ENCODE measurements around the gene TUBGCP3. TPM values are rescaled to one million over a fixed set of nuclear protein-coding genes. Genes with fewer than 3 reads are reported as not detected.

The TUBGCP3 gene
- total RNA-seq, 1 donor from 2014 or later = 16.3 TPM

- TF ChIP-seq CTCF (IDR thresholded peaks at IDR 0.05) = no peak
- Mint-ChIP-seq H3K27ac (ENCODE audit: unreplicated experiment) (peak overlapping the region; percentile 85), H3K36me3 (ENCODE audit: low read depth) (peaks cover 9% of the 10 kb centered on the region), H3K9me3 (ENCODE audit: low read depth) (no peaks in the 10 kb centered on the region), H3K4me3 (ENCODE audit: unreplicated experiment) (no peak overlapping the region), H3K4me1 (ENCODE audit: low read depth) (peaks cover 19% of the 10 kb centered on the region), H3K27me3 (ENCODE audit: low read depth) (no peaks in the 10 kb centered on the region)
- no peak for DNase-seq (ENCODE audit: low spot score)
Measured at GRCh38 chr13:112567161-112567862, 20.6 kb downstream of the TUBGCP3 start.

- no peak for TF ChIP-seq CTCF (IDR thresholded peaks at IDR 0.05)
- no peaks in the 10 kb centered on the region for H3K27me3 Mint-ChIP-seq (ENCODE audit: low read depth)
- DNase-seq (ENCODE audit: low spot score) = no peak
- no peak overlapping the region for H3K27ac Mint-ChIP-seq (ENCODE audit: unreplicated experiment)
- H3K4me1 Mint-ChIP-seq (ENCODE audit: low read depth) = peaks cover 12% of the 10 kb centered on the region
- H3K4me3 Mint-ChIP-seq (ENCODE audit: unreplicated experiment) = no peak overlapping the region
- H3K36me3 Mint-ChIP-seq (ENCODE audit: low read depth) = peaks cover 17% of the 10 kb centered on the region
- H3K9me3 Mint-ChIP-seq (ENCODE audit: low read depth) = no peaks in the 10 kb centered on the region
Measured at GRCh38 chr13:112562786-112563383, 25.1 kb downstream of the TUBGCP3 start.

GRCh38 chr13:112562254-112562653, 25.7 kb downstream of the TUBGCP3 start:
- H3K9me3 Mint-ChIP-seq (ENCODE audit: low read depth) = no peaks in the 10 kb centered on the region
- no peak overlapping the region for H3K27ac Mint-ChIP-seq (ENCODE audit: unreplicated experiment)
- H3K4me3 Mint-ChIP-seq (ENCODE audit: unreplicated experiment) = no peak overlapping the region
- DNase-seq (ENCODE audit: low spot score) = no peak
- H3K36me3 Mint-ChIP-seq (ENCODE audit: low read depth) = peaks cover 20% of the 10 kb centered on the region
- no peak for TF ChIP-seq CTCF (IDR thresholded peaks at IDR 0.05)
- peaks cover 7% of the 10 kb centered on the region for H3K4me1 Mint-ChIP-seq (ENCODE audit: low read depth)
- H3K27me3 Mint-ChIP-seq (ENCODE audit: low read depth) = no peaks in the 10 kb centered on the region

GRCh38 chr13:112561478-112561877, 26.5 kb downstream of the TUBGCP3 start:
- Mint-ChIP-seq H3K36me3 (ENCODE audit: low read depth) (peaks cover 20% of the 10 kb centered on the region), H3K27me3 (ENCODE audit: low read depth) (no peaks in the 10 kb centered on the region), H3K4me1 (ENCODE audit: low read depth) (no peaks in the 10 kb centered on the region), H3K9me3 (ENCODE audit: low read depth) (no peaks in the 10 kb centered on the region), H3K4me3 (ENCODE audit: unreplicated experiment) (no peak overlapping the region), H3K27ac (ENCODE audit: unreplicated experiment) (no peak overlapping the region)
- DNase-seq (ENCODE audit: low spot score) = no peak
- no peak for TF ChIP-seq CTCF (IDR thresholded peaks at IDR 0.05)

GRCh38 chr13:112558696-112559418, 29.1 kb downstream of the TUBGCP3 start:
- H3K27me3 Mint-ChIP-seq (ENCODE audit: low read depth) = no peaks in the 10 kb centered on the region
- peaks cover 31% of the 10 kb centered on the region for H3K36me3 Mint-ChIP-seq (ENCODE audit: low read depth)
- H3K27ac Mint-ChIP-seq (ENCODE audit: unreplicated experiment) = no peak overlapping the region
- DNase-seq (ENCODE audit: low spot score) = no peak
- no peak overlapping the region for H3K4me3 Mint-ChIP-seq (ENCODE audit: unreplicated experiment)
- no peaks in the 10 kb centered on the region for H3K9me3 Mint-ChIP-seq (ENCODE audit: low read depth)
- TF ChIP-seq CTCF (IDR thresholded peaks at IDR 0.05) = no peak
- no peaks in the 10 kb centered on the region for H3K4me1 Mint-ChIP-seq (ENCODE audit: low read depth)

Data from chondrocyte (in vitro differentiated cells).